ENCODE results near the gene CLINT1.

CLINT1 gene

DNA sequence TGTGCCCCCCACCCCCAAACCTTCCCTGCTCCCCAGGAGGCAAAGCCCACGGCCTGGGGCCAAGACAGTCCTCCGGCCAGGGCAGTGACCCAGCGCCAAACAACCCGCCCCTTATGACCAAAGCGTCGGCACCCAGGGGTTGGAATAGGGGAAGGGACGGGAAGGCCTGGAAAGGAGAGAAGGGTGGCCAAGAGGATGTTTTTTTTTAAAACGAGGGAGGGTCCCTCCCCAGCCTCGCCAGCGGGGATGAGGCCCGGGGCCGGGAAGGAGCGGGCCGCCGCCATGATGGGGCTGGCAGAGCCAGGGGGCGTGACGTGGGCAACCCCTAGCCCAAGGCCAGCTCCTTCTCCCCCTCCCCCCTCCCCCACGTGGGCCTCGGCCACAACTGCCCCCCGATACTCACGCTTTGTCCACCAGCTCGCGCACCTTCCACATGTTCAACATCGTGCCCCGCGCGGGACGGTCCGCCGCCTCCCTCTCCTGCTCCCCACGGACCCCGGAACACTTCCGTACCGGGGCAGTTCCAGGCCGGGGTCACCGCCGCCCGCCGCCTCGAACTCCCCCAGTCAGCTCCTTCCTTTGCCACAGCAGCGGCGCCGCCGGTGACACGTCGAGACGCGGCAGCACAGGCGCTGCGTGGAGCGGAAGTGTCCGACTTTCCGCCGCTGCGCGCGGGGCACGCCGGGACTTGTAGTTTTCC is at the start of gene CLINT1:
Gene CLINT1, minus strand, starts transcription at position 619 of the 700 bp plus-strand sequence. Its CDS starts 175 bp downstream, at position 444.
- Histone ChIP-seq H3K27me3 (no peaks in the 10 kb centered on the region), H3K4me2 (peak within 1 kb of the TSS; percentile 75), H3K9ac (peak within 1 kb of the TSS; percentile 91), H3K4me1 (peaks cover 60% of the 10 kb centered on the region), H3K27ac (peak within 1 kb of the TSS; percentile 89), H3K9me3 (no peaks in the 10 kb centered on the region), H3K4me3 (peak within 1 kb of the TSS; percentile 85), H3K36me3 (no peaks in the 10 kb centered on the region; the same call in 1 of the 2 replicates), H4K20me1 (peaks cover 50% of the 10 kb centered on the region)
- TF ChIP-seq Cebpa-rat (IDR thresholded peaks at IDR 0.05), result no peak

GRCh38 chr5:157908459-157908858 is 49.5 kb upstream of the CLINT1 start:
- Histone ChIP-seq H3K9ac (no peak overlapping the region), H3K36me3 (no peaks in the 10 kb centered on the region), H3K27ac (no peak overlapping the region), H3K4me2 (no peak overlapping the region), H3K9me3 (no peaks in the 10 kb centered on the region), H3K4me1 (peaks cover 27% of the 10 kb centered on the region), H3K27me3 (no peaks in the 10 kb centered on the region), H4K20me1 (no peaks in the 10 kb centered on the region), H3K4me3 (no peak overlapping the region)
- no peak for TF ChIP-seq Cebpa-rat (IDR thresholded peaks at IDR 0.05)

DNA sequence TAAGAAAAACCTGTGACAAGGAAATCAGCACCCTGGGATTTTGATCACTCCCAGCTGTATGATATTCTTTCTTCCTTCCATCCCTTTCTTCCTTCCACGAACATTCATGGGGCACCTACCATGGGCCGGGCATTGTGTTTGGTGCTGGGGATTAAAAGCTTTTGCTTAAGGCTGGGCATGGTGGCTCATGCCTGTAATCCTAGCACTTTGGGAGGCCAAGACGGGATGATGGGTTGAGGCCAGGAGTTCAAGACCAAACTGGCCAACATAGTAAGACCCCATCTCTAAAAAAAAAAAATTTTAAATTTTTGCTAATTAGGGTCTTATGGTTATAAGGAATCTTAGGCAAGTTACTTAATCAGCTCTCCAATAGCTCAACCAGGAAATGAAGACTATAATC is 48.5 kb upstream of the CLINT1 start:
- peaks cover 17% of the 10 kb centered on the region for H3K4me1 ChIP-seq
- H3K4me3 ChIP-seq, result no peak overlapping the region
- no peak for TF ChIP-seq Cebpa-rat (IDR thresholded peaks at IDR 0.05)
- H3K9ac ChIP-seq, result no peak overlapping the region
- no peak overlapping the region for H3K27ac ChIP-seq
- no peaks in the 10 kb centered on the region for H3K27me3 ChIP-seq
- no peaks in the 10 kb centered on the region for H4K20me1 ChIP-seq
- no peaks in the 10 kb centered on the region for H3K36me3 ChIP-seq
- no peaks in the 10 kb centered on the region for H3K9me3 ChIP-seq
- H3K4me2 ChIP-seq, result no peak overlapping the region

- Histone ChIP-seq H3K4me3 (no peak overlapping the region), H3K9ac (no peak overlapping the region), H4K20me1 (no peaks in the 10 kb centered on the region), H3K36me3 (no peaks in the 10 kb centered on the region), H3K9me3 (no peaks in the 10 kb centered on the region), H3K27ac (no peak overlapping the region), H3K4me1 (no peaks in the 10 kb centered on the region), H3K27me3 (no peaks in the 10 kb centered on the region), H3K4me2 (no peak overlapping the region)
- no peak for TF ChIP-seq Cebpa-rat (IDR thresholded peaks at IDR 0.05)
Observed at GRCh38 chr5:157903117-157903450, 44.1 kb upstream of the CLINT1 start.

GRCh38 chr5:157902449-157903116 is 43.6 kb upstream of the CLINT1 start:
- H3K27ac ChIP-seq, result no peak overlapping the region
- no peaks in the 10 kb centered on the region for H3K4me1 ChIP-seq
- no peaks in the 10 kb centered on the region for H3K9me3 ChIP-seq
- no peak overlapping the region for H3K9ac ChIP-seq
- no peak for TF ChIP-seq Cebpa-rat (IDR thresholded peaks at IDR 0.05)
- no peaks in the 10 kb centered on the region for H3K36me3 ChIP-seq
- no peak overlapping the region for H3K4me2 ChIP-seq
- H4K20me1 ChIP-seq, result no peaks in the 10 kb centered on the region
- no peak overlapping the region for H3K4me3 ChIP-seq
- H3K27me3 ChIP-seq, result no peaks in the 10 kb centered on the region

DNA sequence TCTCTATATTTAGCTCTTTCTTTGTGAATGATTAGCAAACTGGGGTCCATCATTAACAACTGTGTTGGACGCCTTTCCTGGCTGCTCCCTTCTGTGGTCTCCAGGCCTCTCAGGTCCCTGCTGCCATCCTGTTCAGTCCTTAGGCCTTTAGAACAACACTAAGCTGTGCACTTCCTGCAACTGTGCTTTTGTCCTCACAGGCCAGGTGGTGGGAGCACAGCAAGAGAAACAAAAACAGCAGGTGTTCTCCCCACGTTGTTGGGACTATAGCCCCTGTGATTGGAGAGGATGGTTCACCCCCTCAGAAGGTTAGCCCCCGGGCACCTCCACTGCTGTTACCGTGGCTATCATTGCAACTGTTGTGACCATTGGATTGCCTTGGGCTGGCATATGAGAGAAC is 41.7 kb upstream of the CLINT1 start:
- H3K9ac ChIP-seq, result no peak overlapping the region
- 0 out of 2 replicates have a peak overlapping the region, but pooled peaks have one; percentile 24 for H3K4me2 ChIP-seq
- no peaks in the 10 kb centered on the region for H3K9me3 ChIP-seq
- no peaks in the 10 kb centered on the region for H4K20me1 ChIP-seq
- H3K27me3 ChIP-seq, result no peaks in the 10 kb centered on the region
- no peak for TF ChIP-seq Cebpa-rat (IDR thresholded peaks at IDR 0.05)
- H3K4me1 ChIP-seq, result no peaks in the 10 kb centered on the region
- H3K27ac ChIP-seq, result no peak overlapping the region
- no peaks in the 10 kb centered on the region for H3K36me3 ChIP-seq
- H3K4me3 ChIP-seq, result no peak overlapping the region

DNA sequence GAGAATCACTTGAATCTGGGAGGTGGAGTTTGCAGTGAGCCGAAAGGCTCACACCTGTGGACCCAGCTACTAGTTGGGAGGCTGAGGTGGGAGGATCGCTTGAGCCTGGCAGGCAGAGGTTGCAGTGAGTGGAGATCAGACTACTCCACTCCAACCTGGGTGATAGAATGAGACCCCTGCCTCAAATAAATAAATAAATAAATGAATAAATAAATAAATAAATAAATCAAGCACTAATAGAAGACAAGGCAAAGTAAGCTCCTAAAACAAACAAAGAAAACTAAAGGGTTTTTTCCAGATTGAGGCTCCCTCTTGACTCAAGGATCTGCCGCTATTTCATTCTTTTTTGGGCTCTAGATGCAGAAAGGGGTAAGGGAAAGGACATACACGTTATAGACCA is 34.7 kb upstream of the CLINT1 start:
- no peaks in the 10 kb centered on the region for H3K9me3 ChIP-seq
- no peaks in the 10 kb centered on the region for H3K36me3 ChIP-seq
- H3K27ac ChIP-seq, result no peak overlapping the region
- no peak overlapping the region for H3K4me2 ChIP-seq
- no peak for TF ChIP-seq Cebpa-rat (IDR thresholded peaks at IDR 0.05)
- peaks cover 12% of the 10 kb centered on the region; the same call in 1 of the 2 replicates for H3K4me1 ChIP-seq
- H3K9ac ChIP-seq, result no peak overlapping the region
- H3K27me3 ChIP-seq, result no peaks in the 10 kb centered on the region
- no peaks in the 10 kb centered on the region for H4K20me1 ChIP-seq
- no peak overlapping the region for H3K4me3 ChIP-seq

DNA sequence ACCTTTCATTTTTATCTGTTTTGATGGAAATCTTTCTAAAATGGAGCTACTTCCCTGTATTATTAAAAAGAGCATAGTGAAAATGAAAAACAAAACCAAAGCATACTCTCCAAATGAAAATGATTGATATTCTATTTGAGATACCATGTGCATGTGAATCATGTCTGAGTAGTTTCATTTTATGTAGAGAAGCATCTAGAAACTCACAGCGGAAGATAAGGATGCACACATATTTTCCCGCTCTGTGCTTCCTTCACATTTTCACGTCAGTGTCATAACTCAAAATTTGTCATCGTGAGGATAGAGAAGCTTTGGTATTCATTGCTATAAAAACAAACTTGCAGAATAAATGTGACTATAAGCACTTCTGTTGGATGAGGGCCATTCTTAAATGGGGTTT is 34.0 kb upstream of the CLINT1 start:
- H3K9ac ChIP-seq, result no peak overlapping the region
- no peaks in the 10 kb centered on the region for H3K36me3 ChIP-seq
- H3K4me1 ChIP-seq, result peaks cover 12% of the 10 kb centered on the region; the same call in 1 of the 2 replicates
- no peaks in the 10 kb centered on the region for H3K27me3 ChIP-seq
- H3K27ac ChIP-seq, result no peak overlapping the region
- no peaks in the 10 kb centered on the region for H3K9me3 ChIP-seq
- no peak for TF ChIP-seq Cebpa-rat (IDR thresholded peaks at IDR 0.05)
- H4K20me1 ChIP-seq, result no peaks in the 10 kb centered on the region
- no peak overlapping the region for H3K4me3 ChIP-seq
- H3K4me2 ChIP-seq, result no peak overlapping the region

DNA sequence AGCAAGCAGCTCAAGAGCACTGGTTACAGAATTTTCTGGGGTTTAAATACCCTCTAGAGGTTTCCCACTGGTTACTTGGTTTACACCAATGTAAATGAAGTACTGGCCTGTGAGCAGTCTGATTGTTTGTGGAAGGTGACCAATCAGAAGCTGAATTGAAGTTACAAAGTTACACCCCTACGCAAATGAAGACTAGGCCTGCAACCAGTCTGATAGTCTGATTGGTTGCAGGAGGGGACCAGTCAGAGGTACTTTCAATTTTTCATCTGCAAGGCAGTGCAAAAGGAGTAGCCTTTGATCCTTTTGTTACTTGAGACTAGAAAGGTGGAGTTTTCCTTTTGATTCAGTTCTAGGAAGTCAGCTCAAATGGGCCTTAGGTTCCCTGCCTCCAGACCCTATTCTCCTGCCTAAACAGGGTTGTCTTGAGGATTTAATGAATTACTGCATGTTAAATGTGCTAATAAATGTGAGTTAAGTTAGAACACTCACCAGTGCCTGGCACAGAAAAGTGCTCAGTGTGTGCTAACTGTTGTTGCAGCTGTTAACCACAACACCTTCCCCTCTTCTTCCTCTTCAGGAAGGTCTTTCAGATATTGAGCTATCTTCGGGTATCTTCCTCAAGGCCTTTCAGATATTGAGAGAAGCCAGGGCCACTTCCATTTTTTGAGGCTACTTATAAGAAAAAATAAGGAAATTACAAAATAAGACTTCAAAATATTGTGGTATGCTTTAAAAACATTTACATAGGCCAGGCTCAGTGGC is 32.1 kb upstream of the CLINT1 start:
- peak overlapping the region; percentile 17; the same call in 1 of the 2 replicates for H3K4me2 ChIP-seq
- no peaks in the 10 kb centered on the region for H3K36me3 ChIP-seq
- no peak overlapping the region for H3K9ac ChIP-seq
- no peaks in the 10 kb centered on the region for H3K27me3 ChIP-seq
- peaks cover 12% of the 10 kb centered on the region; the same call in 1 of the 2 replicates for H3K4me1 ChIP-seq
- no peak for TF ChIP-seq Cebpa-rat (IDR thresholded peaks at IDR 0.05)
- no peak overlapping the region for H3K4me3 ChIP-seq
- H3K9me3 ChIP-seq, result peaks cover 16% of the 10 kb centered on the region
- H4K20me1 ChIP-seq, result no peaks in the 10 kb centered on the region
- no peak overlapping the region for H3K27ac ChIP-seq
